ENCODE results near the gene MMP20.
"Not testable (repeated sequence)": the region's sequence is repeated elsewhere in the genome, so short reads cannot be mapped to it uniquely, and the experiment has no call there.

The MMP20 gene

GRCh38 chr11:102625177-102625576 lies at the start of gene MMP20:
Gene MMP20, minus strand, starts transcription at chr11:102625332. Its CDS starts 13 bp downstream, at chr11:102625319.
- no peak for DNase-seq

- no peak for DNase-seq
These were observed 44.5 kb upstream of the MMP20 start for GRCh38 chr11:102669664-102670063.

GRCh38 chr11:102666331-102666957 lies 41.3 kb upstream of the MMP20 start:
- peak; percentile 27 for DNase-seq

- DNase-seq = peak; percentile 32
These were observed 39.0 kb upstream of the MMP20 start for GRCh38 chr11:102664001-102664752.

GRCh38 chr11:102662607-102663006 lies 37.5 kb upstream of the MMP20 start:
- no peak for DNase-seq

- DNase-seq = no peak
These were observed 35.9 kb upstream of the MMP20 start for GRCh38 chr11:102661040-102661439.

GRCh38 chr11:102656528-102656927 lies 31.4 kb upstream of the MMP20 start:
- DNase-seq = no peak

- no peak for DNase-seq
These were observed 30.4 kb upstream of the MMP20 start for GRCh38 chr11:102655547-102655946.

- no peak for DNase-seq
These were observed 29.6 kb upstream of the MMP20 start for GRCh38 chr11:102654761-102655160.

- DNase-seq = peak; percentile 9
These were observed 28.7 kb upstream of the MMP20 start for GRCh38 chr11:102653744-102654291.

GRCh38 chr11:102647430-102647829 lies 22.3 kb upstream of the MMP20 start:
- no peak for DNase-seq

- no peak for DNase-seq
These were observed 18.8 kb upstream of the MMP20 start for GRCh38 chr11:102643941-102644340.

- no peak for DNase-seq
These were observed 15.8 kb upstream of the MMP20 start for GRCh38 chr11:102640946-102641345.

GRCh38 chr11:102639656-102640055 lies 14.5 kb upstream of the MMP20 start:
- DNase-seq = no peak

- no peak for DNase-seq
These were observed 12.6 kb upstream of the MMP20 start for GRCh38 chr11:102637731-102638130.

- no peak for DNase-seq
These were observed 8.4 kb upstream of the MMP20 start for GRCh38 chr11:102633385-102634026.

GRCh38 chr11:102632026-102632425 lies 6.9 kb upstream of the MMP20 start:
- DNase-seq = no peak

GRCh38 chr11:102630598-102631448 lies 5.7 kb upstream of the MMP20 start:
- no peak for DNase-seq

- DNase-seq = not testable (repeated sequence)
These were observed 4.8 kb upstream of the MMP20 start for GRCh38 chr11:102629908-102630307.

GRCh38 chr11:102626676-102627075 lies 1.5 kb upstream of the MMP20 start:
- DNase-seq = no peak

- no peak for DNase-seq
These were observed 1.1 kb downstream of the MMP20 start for GRCh38 chr11:102623998-102624397.

GRCh38 chr11:102623128-102623527 lies 2.0 kb downstream of the MMP20 start:
- DNase-seq = no peak

GRCh38 chr11:102622258-102622657 lies 2.9 kb downstream of the MMP20 start:
- DNase-seq = no peak
